HEK293T (cell line): ENCODE results near the gene PCDHB5.
"Not testable (repeated sequence)": the region's sequence is repeated elsewhere in the genome, so short reads cannot be mapped to it uniquely, and the experiment has no call there.

Experiments
- ARNT ChIP-seq: fragments of 450-650 bp; IDR thresholded peaks from 2 replicates; pipeline ENCODE4 v1.6.1; 2017; ENCODE audit warnings: mild to moderate bottlenecking
- BHLHE40 ChIP-seq: fragments of 450-650 bp; IDR thresholded peaks from 2 replicates; pipeline ENCODE4 v1.6.1; 2016; ENCODE audit warnings: mild to moderate bottlenecking, moderate library complexity, borderline replicate concordance
- CTBP1 ChIP-seq: fragments of 450-650 bp; IDR thresholded peaks from 2 replicates; pipeline ENCODE4 v1.6.1; 2016; ENCODE audit warnings: borderline replicate concordance
- ELF4 ChIP-seq: fragments of 450-650 bp; IDR thresholded peaks from 2 replicates; pipeline ENCODE4 v1.6.1; 2017; ENCODE audit warnings: antibody characterized with exemption
- FOXA1 ChIP-seq: fragments of 450-650 bp; IDR thresholded peaks from 2 replicates; pipeline ENCODE4 v1.6.1; 2016; ENCODE audit warnings: mild to moderate bottlenecking
- FOXK2 ChIP-seq: fragments of 450-650 bp; IDR thresholded peaks from 2 replicates; pipeline ENCODE4 v1.6.1; 2016; ENCODE audit warnings: mild to moderate bottlenecking
- FOXM1 ChIP-seq: fragments of 450-650 bp; IDR thresholded peaks from 2 replicates; pipeline ENCODE4 v1.6.1; 2017; ENCODE audit warnings: mild to moderate bottlenecking, borderline replicate concordance
- LEF1 ChIP-seq: fragments of 450-650 bp; IDR thresholded peaks from 2 replicates; pipeline ENCODE4 v1.6.1; 2017; ENCODE audit warnings: mild to moderate bottlenecking, borderline replicate concordance
- NFRKB ChIP-seq: fragments of 450-650 bp; IDR thresholded peaks from 2 replicates; pipeline ENCODE4 v1.6.1; 2016; ENCODE audit warnings: mild to moderate bottlenecking, moderate library complexity
- SP1 ChIP-seq: fragments of 450-650 bp; IDR thresholded peaks from 2 replicates; pipeline ENCODE4 v1.6.1; 2017
- SUZ12 ChIP-seq: fragments of 450-650 bp; IDR thresholded peaks from 2 replicates; pipeline ENCODE4 v1.6.1; 2016; ENCODE audit warnings: mild to moderate bottlenecking
- TARDBP ChIP-seq: fragments of 450-650 bp; IDR thresholded peaks from 2 replicates; pipeline ENCODE4 v1.6.1; 2016
- ZNF384 ChIP-seq: fragments of 450-650 bp; IDR thresholded peaks from 2 replicates; pipeline ENCODE4 v1.6.1; 2016

DNA sequence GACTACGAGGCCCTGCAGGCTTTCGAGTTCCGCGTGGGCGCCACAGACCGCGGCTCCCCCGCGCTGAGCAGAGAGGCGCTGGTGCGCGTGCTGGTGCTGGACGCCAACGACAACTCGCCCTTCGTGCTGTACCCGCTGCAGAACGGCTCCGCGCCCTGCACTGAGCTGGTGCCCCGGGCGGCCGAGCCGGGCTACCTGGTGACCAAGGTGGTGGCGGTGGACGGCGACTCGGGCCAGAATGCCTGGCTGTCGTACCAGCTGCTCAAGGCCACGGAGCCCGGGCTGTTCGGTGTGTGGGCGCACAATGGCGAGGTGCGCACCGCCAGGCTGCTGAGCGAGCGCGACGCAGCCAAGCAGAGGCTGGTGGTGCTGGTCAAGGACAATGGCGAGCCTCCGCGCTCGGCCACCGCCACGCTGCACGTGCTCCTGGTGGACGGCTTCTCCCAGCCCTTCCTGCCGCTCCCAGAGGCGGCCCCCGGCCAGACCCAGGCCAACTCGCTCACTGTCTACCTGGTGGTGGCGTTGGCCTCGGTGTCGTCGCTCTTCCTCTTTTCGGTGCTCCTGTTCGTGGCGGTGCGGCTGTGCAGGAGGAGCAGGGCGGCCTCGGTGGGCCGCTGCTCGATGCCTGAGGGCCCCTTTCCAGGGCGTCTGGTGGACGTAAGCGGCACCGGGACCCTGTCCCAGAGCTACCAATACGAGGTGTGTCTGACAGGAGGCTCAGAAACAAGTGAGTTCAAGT, 49.3 kb downstream of the PCDHB5 start:
- TF ChIP-seq FOXA1, LEF1, ELF4, FOXK2, TARDBP, FOXM1, NFRKB, SUZ12, CTBP1, BHLHE40, SP1, ARNT, ZNF384: not testable (repeated sequence)
